GM15510 (cell line): ENCODE measurements around the gene PRPF19.

ENCODE experiments used
- POLR2A ChIP-seq: IDR thresholded peaks from 3 replicates; pipeline ENCODE4 v1.6.1; 2011; ENCODE audit warnings: borderline replicate concordance; ENCODE audit not compliant: insufficient read length; ENCODE audit errors: extremely low read depth

The PRPF19 gene

GRCh38 chr11:60942970-60943565, 36.7 kb upstream of the PRPF19 start:
- no peak for TF ChIP-seq POLR2A

DNA sequence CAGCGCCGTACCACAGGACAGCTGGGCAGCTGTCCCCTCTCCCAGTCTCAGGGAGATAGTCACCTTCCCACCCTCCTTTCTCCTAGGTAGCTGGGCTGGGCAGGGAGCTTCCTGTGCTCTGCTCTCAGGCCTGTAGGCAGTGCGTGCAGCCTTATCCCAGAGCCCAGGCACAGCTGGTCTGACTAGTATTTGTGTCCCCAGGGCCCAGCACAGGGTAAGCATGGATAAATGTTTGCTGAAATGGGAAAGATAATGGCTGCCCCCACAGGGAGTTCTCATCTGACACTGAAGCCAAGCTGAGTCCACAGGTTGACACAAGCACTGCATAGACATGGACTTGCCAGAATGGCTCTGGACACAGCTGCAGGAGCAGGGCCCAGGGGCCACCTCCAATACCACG, 35.8 kb upstream of the PRPF19 start:
- TF ChIP-seq POLR2A = no peak

DNA sequence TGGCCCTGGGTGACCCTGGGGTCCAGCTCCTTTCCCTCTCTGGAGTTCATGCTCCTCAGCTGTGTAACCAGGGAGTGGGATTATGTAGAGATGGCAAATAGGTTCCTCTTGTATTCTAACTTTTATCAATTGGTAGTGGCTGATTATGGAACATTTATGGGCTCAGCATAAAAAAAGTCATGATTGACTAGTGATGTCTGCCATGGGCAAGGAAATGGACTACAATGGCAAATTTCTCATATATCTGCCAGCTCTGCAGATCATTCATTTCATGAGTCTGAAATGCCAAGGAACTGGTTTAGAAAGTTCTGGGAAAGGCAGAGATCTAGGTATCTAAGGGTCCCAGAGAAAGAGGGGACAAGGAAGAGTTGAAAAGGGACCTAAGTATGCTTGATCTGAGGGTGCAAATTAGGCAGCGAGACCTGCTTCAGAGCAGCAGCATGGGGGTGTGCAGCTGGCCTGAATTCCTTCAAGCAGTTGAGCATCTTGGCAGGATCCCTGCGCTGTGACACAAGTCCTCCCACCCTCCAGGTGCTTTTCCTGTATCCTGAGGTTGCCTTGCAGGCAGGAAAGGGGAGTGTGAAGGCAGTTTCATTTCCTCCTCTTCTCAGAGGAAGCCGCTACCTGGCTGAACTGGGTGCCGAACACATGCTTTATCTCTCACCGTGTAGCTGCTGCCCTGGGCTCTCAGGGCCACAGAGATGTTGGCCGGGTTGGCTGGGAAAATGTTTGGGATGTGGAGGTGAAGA, 35.2 kb upstream of the PRPF19 start:
- no peak for TF ChIP-seq POLR2A

DNA sequence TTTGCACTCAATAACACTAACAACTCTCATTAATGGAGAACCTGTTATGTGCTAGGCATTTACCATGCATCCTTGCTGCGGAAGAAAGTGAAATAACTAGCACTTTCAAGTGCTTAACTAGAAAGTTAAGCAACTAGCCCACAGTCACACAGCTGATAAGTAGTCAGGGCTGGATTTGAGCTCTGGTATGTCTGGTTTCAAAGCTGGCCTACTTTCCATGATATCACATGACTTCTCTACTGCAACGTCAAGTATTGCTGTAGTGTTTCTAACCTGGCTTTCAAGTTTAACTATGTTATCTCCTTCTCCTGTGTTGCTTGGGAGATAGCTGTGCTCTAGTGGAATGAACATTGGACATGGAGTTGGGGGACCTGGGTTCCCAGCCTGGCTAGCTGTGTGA, 33.5 kb upstream of the PRPF19 start:
- no peak for TF ChIP-seq POLR2A

- no peak for TF ChIP-seq POLR2A
Observed at GRCh38 chr11:60939301-60939700, 32.9 kb upstream of the PRPF19 start.

- no peak for TF ChIP-seq POLR2A
Observed at GRCh38 chr11:60938500-60938899, 32.1 kb upstream of the PRPF19 start.

DNA sequence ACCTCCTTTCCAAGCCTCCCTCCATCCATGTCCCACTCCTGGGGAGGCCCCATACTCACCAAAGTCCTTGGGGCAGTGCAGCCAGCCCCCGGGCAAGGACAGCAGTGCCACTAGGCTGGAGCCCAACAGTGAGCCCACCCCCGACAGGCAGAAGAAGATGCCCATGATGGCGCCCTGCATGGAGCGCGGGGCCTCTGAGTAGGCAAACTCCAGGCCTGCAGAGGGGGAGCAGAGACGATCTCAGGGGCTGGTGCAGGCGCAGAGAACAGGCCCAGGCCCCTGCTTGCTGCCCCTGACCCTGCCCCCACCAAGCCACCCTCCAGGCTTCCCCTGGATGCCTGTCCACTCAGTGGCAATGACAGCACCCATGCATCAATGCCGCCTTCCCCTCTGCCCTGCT, 31.4 kb upstream of the PRPF19 start:
- no peak for TF ChIP-seq POLR2A

DNA sequence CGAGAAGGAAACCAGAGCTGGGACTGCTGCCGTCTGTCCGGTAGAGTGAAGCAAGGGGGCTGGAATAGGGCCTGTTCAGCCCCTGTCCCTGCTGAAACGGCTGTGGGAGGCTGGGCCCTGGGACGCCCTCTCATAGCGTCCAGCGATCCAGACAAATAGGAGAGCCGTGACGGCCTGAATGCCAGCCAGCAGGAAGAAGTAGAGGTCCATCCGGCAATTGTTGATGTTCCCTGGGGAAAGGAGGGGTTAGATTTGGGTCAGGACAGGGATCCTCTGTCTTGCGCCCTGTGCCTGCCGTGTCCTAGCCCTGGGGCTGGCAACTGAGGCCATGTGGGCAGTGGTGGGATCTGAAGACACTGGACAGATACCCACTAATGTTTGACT, 30.8 kb upstream of the PRPF19 start:
- no peak for TF ChIP-seq POLR2A

DNA sequence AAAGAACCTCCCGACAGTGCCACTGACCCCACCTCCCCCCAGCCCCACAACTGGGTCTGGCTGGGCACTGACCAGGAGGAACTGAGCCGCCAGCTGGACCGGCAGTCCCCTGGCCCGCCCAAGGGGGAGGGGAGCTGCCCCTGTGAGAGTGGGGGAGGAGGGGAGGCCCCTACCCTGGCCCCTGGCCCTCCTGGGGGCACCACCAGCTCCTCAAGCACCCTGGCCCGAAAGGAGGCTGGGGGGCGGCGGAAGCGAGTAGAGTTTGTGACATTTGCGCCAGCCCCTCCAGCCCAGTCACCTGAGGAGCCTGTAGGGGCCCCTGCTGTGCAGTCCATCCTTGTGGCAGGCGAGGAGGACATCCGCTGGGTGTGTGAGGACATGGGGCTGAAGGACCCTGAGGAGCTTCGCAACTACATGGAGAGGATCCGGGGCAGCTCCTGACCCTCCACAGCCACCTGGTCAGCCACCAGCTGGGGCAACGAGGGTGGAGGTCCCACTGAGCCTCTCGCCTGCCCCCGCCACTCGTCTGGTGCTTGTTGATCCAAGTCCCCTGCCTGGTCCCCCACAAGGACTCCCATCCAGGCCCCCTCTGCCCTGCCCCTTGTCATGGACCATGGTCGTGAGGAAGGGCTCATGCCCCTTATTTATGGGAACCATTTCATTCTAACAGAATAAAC, 30.2 kb upstream of the PRPF19 start:
- TF ChIP-seq POLR2A = no peak

- peak; percentile 1 for TF ChIP-seq POLR2A
Observed at GRCh38 chr11:60935676-60936442, 29.5 kb upstream of the PRPF19 start.

DNA sequence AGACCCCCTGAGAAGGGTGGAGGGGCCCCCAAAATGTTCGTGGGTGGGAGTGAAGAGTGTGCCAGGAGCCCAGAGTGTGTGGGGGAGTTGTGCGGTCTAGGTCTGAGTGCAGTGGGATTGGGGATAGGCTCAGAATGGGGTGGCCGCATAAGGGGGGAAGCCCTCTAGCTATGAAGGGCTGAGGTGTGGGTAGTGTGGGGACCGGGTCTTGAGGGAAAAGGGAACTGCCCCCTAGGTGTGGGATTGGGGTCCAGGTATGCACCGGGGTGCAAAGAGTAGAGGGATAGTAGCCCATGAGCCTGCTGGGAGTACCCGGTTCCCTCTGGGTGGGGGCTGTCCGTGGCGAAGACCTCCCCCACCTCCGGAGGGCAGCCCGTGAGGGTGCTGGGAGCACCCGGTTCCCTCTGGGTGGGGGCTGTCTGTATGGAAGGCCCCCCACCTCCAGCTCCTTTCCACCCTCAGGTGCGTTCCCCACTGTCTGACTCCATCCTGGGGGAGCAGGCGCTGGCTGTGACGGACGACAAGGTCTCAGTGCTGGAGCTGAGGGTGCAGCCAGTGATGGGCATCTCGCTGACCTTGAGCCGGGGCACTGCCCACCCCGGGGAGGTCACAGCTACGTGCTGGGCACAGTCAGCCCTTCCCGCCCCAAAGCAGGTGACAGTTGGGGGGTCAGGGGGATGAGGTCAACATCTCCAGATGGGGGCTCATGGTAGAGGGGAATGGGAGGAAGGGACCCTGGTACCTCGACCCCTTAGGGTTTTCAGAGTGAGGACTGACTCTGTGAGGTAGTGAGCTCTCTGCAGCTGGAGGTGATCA, 28.6 kb upstream of the PRPF19 start:
- peak; percentile 19 for TF ChIP-seq POLR2A

GRCh38 chr11:60934124-60934789, 27.9 kb upstream of the PRPF19 start:
- no peak for TF ChIP-seq POLR2A

DNA sequence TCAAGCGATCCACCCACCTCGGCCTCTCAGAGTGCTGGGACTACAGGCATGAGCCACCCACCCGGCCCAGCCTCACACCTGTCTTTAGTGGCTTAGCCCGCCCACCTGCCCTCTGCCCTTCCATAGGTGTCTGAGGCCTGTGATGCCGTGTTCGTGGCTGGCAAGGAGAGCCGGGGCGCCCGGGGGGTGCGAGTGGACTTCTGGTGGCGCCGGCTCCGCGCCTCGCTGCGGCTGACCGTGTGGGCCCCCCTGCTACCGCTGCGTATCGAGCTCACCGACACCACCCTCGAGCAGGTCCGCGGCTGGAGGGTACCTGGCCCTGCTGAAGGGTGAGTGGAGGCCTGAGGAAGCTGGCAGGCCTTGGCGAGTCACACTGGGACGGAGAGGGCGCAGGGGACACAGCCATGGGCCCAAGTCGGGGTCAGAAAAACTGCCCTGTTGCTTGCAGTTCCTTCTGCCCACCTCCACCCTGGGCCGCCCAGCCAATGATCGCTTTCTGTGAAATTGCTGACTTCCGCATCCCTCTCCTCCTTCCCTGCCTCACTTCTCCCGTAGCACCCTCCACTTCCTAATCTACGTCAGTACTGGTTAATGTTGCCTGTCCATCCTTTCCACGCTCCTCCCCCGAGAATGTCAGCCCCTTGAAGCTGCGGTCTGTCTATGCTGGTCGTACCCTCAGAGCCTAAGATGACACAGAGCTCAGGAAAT, 27.2 kb upstream of the PRPF19 start:
- TF ChIP-seq POLR2A = no peak
